ENCODE measurements around the gene TMCC3.
"Not testable (repeated sequence)": the region's sequence is repeated elsewhere in the genome, so short reads cannot be mapped to it uniquely, and the experiment has no call there.

TMCC3 gene

GRCh38 chr12:94596596-94596995, 53.8 kb downstream of the TMCC3 start:
- peak; percentile 63 for DNase-seq

- DNase-seq = no peak
These were observed 55.2 kb downstream of the TMCC3 start for GRCh38 chr12:94595152-94595551.

DNA sequence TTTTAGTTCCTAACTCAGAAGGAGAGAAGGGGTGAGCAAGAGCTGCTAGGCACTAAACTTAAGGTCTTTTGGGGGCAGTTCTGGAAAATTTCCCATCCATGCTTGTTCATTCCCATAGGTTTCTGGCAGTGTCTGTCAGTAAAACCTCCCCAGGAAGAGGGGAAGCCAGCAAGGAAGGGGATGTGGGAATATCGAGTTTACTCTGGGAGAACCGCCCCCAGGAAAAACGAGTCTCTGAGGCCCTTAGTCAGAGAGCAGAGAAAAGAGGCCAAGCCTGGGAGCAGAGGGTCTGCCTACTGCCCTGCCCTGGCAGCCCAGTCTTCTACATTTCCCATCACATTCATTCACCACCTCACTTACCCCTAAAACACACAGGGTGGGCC, 55.9 kb downstream of the TMCC3 start:
- no peak for DNase-seq

- DNase-seq = no peak
These were observed 56.4 kb downstream of the TMCC3 start for GRCh38 chr12:94593822-94594442.

- not testable (repeated sequence) for DNase-seq
These were observed 57.6 kb downstream of the TMCC3 start for GRCh38 chr12:94592723-94593122.

GRCh38 chr12:94592080-94592479, 58.3 kb downstream of the TMCC3 start:
- no peak for DNase-seq

DNA sequence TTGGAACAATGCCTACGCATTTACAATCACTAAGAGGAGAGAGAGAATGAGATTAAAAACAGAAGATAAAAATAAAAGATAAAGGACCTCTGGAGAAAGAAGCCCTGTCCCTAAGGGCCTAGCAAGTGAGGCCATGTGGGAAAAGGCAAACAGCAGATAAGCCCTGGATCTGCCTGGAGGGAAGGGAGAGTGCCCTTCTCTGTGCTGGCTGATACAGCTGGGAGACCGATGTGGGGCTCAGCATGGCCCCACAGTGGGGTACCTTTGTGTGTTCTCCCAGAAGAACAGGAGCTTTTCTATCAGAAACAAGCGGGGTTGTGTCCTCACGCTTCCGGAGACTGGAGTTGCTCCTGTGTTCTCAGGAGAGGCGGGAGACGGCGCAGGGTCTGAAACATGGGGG, 59.9 kb downstream of the TMCC3 start:
- DNase-seq = no peak

DNA sequence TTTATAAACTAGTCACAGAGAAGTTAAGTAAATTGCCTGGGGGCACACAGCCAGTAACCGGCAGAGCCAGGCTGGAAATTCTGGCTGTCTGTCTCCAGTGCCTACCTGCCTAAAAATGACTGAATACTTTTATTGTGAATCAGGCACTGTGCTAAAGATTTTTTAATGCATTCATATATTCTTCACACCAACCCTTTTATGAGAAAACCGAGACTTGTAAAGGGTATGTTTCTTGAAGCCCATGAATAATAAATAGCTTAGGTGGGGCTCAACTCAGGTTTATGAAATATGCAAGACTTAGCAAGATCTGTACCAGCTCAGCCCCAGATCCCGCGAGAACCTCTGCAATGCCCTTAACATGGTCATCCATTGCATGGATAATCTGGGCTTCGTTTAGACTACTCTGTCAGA, 60.8 kb downstream of the TMCC3 start:
- DNase-seq = no peak

- no peak for DNase-seq
These were observed 62.0 kb downstream of the TMCC3 start for GRCh38 chr12:94588346-94588745.

GRCh38 chr12:94587266-94588241, 62.8 kb downstream of the TMCC3 start:
- no peak for DNase-seq

DNA sequence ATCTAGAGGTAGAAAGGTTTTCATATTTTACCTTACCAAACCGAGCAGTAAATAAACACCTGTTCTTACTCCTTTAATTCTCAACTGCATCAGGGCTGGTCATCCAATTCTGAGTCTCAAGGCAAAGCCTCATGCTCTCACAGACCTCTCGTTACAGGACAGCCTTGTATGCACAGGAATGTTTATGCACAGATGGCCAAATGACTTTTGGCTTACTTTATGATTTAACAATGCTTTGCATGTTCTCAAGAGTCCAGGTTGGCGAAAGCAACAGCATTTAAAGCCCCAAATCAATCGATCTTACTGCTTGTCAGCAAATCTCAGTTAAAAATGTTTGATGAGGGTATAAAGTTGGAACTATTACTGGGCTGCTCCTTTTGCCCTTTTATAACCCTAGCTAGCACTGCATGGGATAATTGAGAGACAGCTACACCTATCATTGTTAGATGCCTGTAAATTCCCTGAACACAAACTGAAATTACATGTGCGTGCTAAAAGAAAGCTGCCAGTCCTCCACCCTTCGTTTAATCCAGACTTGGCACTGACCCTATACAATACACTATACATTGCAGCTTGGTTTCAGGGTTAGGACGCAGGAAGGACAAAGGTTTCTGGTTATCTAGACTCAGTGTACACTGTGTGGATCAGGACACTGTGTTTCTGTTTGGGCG, 63.6 kb downstream of the TMCC3 start:
- DNase-seq = no peak

- no peak for DNase-seq
These were observed 64.7 kb downstream of the TMCC3 start for GRCh38 chr12:94585626-94586025.

GRCh38 chr12:94584377-94584776, 66.0 kb downstream of the TMCC3 start:
- DNase-seq = no peak

GRCh38 chr12:94582591-94582990, 67.8 kb downstream of the TMCC3 start:
- DNase-seq = no peak

DNA sequence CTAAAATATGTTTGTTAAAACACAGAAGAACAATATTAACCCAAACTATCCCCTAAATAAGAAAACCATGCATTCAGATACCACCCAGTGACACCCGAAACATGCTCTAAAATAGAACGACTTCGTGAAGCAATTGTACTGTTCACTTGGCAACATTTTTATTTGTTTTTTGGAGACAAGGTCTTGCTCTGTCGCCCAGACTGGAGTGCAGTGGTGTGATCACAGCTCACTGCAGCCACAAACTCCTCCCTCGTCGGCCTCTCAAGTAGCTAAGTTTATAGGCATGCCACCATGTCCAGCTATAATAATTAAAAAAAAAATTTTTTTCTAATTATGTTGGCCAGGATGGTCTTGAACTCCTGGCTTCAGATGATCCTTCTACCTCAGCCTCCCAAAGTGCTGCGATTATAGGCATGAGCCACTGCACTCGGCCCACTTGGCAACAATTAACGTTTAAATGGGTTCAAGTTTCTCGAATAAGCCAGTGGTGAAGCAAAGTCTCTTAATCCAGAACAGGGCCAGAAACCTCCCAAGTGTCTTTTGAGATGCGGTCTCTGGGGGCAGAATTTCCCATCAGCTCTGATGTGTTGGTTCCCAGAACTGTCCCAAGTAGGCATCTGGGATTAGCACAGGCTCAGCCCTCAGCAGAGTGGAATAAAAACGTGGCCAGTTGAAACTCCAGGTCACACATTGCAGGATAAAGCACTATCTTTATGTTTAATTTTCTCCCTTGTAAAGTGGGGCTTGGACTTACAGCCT, 74.5 kb downstream of the TMCC3 start:
- no peak for DNase-seq

DNA sequence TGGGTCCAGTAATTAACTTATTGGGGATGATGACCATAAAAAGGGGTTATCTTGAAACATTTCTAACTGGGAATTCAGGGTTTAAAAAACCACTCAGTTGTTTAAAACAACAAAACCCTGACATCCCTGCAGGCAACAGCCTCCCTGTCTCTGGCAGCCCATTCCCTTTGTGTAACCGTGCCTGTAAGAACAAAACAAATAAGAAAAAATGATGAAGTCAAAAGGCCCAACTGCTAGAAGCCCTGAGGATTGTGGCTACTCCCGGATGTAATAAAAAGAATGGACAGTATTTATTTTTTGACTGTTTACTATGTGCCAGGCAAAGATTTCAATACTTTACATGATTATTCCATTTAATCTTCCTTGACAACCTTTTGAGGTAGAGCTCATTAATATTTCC, 75.3 kb downstream of the TMCC3 start:
- DNase-seq = no peak

DNA sequence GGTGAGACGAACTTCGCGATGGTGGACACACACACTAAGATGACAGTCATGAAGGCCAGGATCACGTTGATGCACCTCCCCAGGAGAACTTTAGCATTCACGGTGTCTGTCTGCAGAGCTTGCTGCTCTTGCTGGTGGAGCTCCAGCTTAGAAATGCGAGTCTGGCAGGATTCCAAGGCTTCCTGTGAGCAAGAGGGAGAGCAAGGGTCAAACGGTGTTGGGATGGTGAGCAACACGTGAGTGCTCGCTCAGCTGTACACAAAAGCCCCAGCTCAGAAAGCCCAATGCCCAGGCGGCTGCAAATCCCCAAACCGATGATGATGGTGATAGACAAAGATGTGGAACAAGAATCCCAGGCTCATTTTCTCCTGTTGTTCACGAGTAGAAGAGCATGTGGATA, 78.8 kb downstream of the TMCC3 start:
- no peak for DNase-seq

GRCh38 chr12:94570161-94570560, 80.2 kb downstream of the TMCC3 start:
- DNase-seq = no peak

DNA sequence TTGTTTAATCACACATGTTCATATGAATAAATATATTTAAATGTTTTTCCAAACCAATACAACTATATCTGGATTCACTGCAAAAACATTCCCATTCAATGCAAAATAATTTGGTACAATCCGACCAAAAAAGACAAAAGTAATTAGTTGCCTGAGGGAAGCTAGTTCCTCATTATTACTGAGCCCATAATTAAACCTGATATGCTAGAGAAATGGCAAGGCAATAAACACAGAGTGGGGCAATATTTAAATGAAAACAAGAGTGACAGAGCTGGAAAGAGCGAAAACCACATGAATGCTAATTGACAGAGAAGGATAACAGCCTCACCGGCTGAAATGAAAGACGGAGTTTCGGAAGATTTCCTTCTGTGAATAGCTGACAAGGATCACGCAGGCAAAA, 82.6 kb downstream of the TMCC3 start:
- no peak for DNase-seq

DNA sequence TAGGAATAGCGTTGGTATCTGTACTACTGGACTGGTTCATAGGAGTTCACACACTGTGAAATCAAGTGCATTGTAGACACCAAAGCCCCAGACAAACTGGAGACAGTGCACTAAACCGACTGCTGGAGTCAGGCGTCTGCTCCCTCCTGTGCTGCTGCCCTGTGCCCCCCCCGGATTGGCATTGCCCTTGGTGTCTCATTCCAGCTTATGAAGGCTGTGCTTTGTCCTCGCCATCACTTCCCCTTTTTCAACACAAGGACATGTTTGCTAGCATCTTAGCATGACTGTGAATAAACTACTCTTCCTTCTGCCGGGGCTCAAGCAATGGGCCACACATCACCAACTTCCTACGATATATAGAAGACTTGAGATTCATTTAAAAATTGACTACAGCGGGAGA, 84.0 kb downstream of the TMCC3 start:
- DNase-seq = no peak

- no peak for DNase-seq
These were observed 84.7 kb downstream of the TMCC3 start for GRCh38 chr12:94565683-94566082.

- no peak for DNase-seq
These were observed 87.1 kb downstream of the TMCC3 start for GRCh38 chr12:94563286-94563685.

DNA sequence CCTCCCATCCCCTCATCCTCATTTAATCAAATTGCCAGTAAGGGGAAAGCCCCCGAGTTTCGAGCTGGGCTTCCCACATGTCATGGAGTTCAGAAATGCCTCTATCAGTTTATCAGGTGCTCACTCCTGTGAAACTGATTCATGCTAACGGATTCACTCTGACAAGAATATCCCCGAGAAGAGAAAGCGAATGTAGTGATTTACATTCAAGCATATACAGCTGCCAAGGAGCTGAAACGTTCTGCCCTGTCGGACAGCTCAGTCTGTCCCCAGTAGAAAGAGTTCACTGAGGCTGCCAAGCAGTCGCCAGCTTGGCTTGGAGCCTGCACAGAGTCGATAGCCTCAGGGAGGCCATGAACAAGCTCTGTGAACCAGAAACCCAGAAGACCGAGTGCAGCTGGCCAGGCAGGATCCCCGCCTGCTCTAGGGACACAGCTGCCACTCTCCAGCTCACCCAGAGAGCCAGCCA, 88.4 kb downstream of the TMCC3 start:
- DNase-seq = peak; percentile 4
